ENCODE data around the gene KCNQ1.

The KCNQ1 gene

GRCh38 chr11:2425506-2425905 is 19.3 kb upstream of the KCNQ1 start:
- DNase-seq, result no peak

- DNase-seq, result no peak
These were observed 18.6 kb upstream of the KCNQ1 start for GRCh38 chr11:2426221-2426620.

- no peak for DNase-seq
These were observed 17.8 kb upstream of the KCNQ1 start for GRCh38 chr11:2426826-2427521.

GRCh38 chr11:2427721-2428321 is 17.0 kb upstream of the KCNQ1 start:
- no peak for DNase-seq

- no peak for DNase-seq
These were observed 16.4 kb upstream of the KCNQ1 start for GRCh38 chr11:2428322-2428795.

- DNase-seq, result peak; percentile 2
These were observed 13.4 kb upstream of the KCNQ1 start for GRCh38 chr11:2431395-2431794.

- peak; percentile 11 for DNase-seq
These were observed 12.6 kb upstream of the KCNQ1 start for GRCh38 chr11:2432171-2432621.

- DNase-seq, result peak; percentile 6
These were observed 12.2 kb upstream of the KCNQ1 start for GRCh38 chr11:2432628-2433071.

- no peak for DNase-seq
These were observed 11.5 kb upstream of the KCNQ1 start for GRCh38 chr11:2433106-2433925.

GRCh38 chr11:2434008-2434407 is 10.8 kb upstream of the KCNQ1 start:
- DNase-seq, result peak; percentile 5

- DNase-seq, result no peak
These were observed 10.1 kb upstream of the KCNQ1 start for GRCh38 chr11:2434506-2435255.

GRCh38 chr11:2435288-2436012 is 9.4 kb upstream of the KCNQ1 start:
- peak; percentile 6 for DNase-seq

- DNase-seq, result peak; percentile 3
These were observed 8.7 kb upstream of the KCNQ1 start for GRCh38 chr11:2436013-2436520.

GRCh38 chr11:2436521-2437031 is 8.2 kb upstream of the KCNQ1 start:
- DNase-seq, result peak; percentile 9

GRCh38 chr11:2437516-2437915 is 7.3 kb upstream of the KCNQ1 start:
- DNase-seq, result no peak

GRCh38 chr11:2439820-2440219 is 5.0 kb upstream of the KCNQ1 start:
- no peak for DNase-seq

GRCh38 chr11:2440646-2441045 is 4.2 kb upstream of the KCNQ1 start:
- DNase-seq, result no peak

GRCh38 chr11:2441171-2441570 is 3.6 kb upstream of the KCNQ1 start:
- DNase-seq, result peak; percentile 4

GRCh38 chr11:2442589-2442988 is 2.2 kb upstream of the KCNQ1 start:
- no peak for DNase-seq

GRCh38 chr11:2443406-2443805 is 1.4 kb upstream of the KCNQ1 start:
- peak; percentile 9 for DNase-seq

All from right hindlimb (tissue), 1 donor.